ENCODE measurements around the gene SLC22A12.

SLC22A12 gene

GRCh38 chr11:64605656-64606585 lies 14.9 kb downstream of the SLC22A12 start:
- no peak for DNase-seq (ENCODE audit: low spot score)

- no peak for DNase-seq (ENCODE audit: low spot score)
Measured at GRCh38 chr11:64606796-64607380, 15.9 kb downstream of the SLC22A12 start.

GRCh38 chr11:64607381-64607985 lies 16.5 kb downstream of the SLC22A12 start:
- no peak for DNase-seq (ENCODE audit: low spot score)

GRCh38 chr11:64608046-64608445 lies 17.0 kb downstream of the SLC22A12 start:
- peak; percentile 12 for DNase-seq (ENCODE audit: low spot score)

- DNase-seq (ENCODE audit: low spot score) = no peak
Measured at GRCh38 chr11:64608636-64609035, 17.6 kb downstream of the SLC22A12 start.

- no peak for DNase-seq (ENCODE audit: low spot score)
Measured at GRCh38 chr11:64609436-64610047, 18.5 kb downstream of the SLC22A12 start.

- no peak for DNase-seq (ENCODE audit: low spot score)
Measured at GRCh38 chr11:64610596-64610995, 19.6 kb downstream of the SLC22A12 start.

GRCh38 chr11:64611176-64611575 lies 20.2 kb downstream of the SLC22A12 start:
- DNase-seq (ENCODE audit: low spot score) = no peak

- DNase-seq (ENCODE audit: low spot score) = no peak
Measured at GRCh38 chr11:64611869-64612646, 21.0 kb downstream of the SLC22A12 start.

- DNase-seq (ENCODE audit: low spot score) = no peak
Measured at GRCh38 chr11:64613648-64614047, 22.6 kb downstream of the SLC22A12 start.

GRCh38 chr11:64614917-64615316 lies 23.9 kb downstream of the SLC22A12 start:
- DNase-seq (ENCODE audit: low spot score) = no peak

GRCh38 chr11:64616817-64617216 lies 25.8 kb downstream of the SLC22A12 start:
- DNase-seq (ENCODE audit: low spot score) = no peak

GRCh38 chr11:64619196-64619595 lies 28.2 kb downstream of the SLC22A12 start:
- no peak for DNase-seq (ENCODE audit: low spot score)

- no peak for DNase-seq (ENCODE audit: low spot score)
Measured at GRCh38 chr11:64619811-64620380, 28.9 kb downstream of the SLC22A12 start.

- no peak for DNase-seq (ENCODE audit: low spot score)
Measured at GRCh38 chr11:64620381-64620971, 29.5 kb downstream of the SLC22A12 start.

GRCh38 chr11:64621283-64622019 lies 30.4 kb downstream of the SLC22A12 start:
- DNase-seq (ENCODE audit: low spot score) = no peak

- DNase-seq (ENCODE audit: low spot score) = no peak
Measured at GRCh38 chr11:64622681-64623080, 31.7 kb downstream of the SLC22A12 start.

- DNase-seq (ENCODE audit: low spot score) = peak; percentile 33
Measured at GRCh38 chr11:64624883-64625481, 34.0 kb downstream of the SLC22A12 start.

GRCh38 chr11:64626637-64627036 lies 35.6 kb downstream of the SLC22A12 start:
- no peak for DNase-seq (ENCODE audit: low spot score)

- no peak for DNase-seq (ENCODE audit: low spot score)
Measured at GRCh38 chr11:64627371-64627770, 36.4 kb downstream of the SLC22A12 start.

All from globus pallidus (tissue), 1 donor.